ENCODE results near the gene HOXA13.
A peak's percentile ranks its signal among the peaks of the same experiment; 100 is the strongest.

DNA sequence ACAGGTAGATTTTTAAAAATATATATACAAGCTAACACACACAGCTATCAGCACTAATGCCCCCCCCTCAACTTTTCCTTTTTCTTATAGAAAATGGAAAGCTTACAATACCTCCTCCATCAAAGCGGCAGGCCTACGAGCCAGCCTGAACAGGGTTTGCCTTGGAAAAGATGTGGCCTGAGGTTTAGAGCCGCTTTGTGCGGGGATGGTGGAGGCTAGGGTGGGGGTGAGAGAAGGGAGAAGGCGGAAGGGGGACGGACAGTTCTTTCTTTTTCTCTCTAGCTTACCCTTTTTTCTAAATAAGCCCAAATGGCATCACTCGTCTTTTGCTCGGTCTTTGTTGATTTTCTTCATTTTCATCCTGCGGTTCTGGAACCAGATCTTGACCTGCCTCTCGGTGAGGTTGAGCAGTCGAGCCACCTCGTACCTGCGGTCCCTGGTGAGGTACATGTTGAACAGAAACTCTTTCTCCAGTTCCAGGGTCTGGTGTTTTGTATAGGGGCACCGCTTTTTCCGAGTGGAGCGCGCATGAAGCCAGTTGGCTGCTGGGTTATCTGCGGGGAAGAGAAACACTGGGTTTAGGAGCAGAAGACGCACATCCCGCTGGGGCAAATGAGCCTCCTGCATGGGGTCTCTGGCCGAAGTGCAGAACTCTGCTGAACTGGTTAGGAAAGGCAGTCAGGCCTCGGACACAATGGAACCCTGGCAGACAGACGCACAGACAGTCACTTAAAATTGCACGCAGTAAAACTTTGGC is 36.4 kb downstream of the HOXA13 start:
- TF ChIP-seq JUNB (IDR thresholded peaks at IDR 0.05; ENCODE audit: unreplicated experiment) (no peak), ZNF331 (CRISPR knock-in tag; IDR thresholded peaks at IDR 0.05; ENCODE audit: low read depth) (no peak), POLR2AphosphoS5 (IDR thresholded peaks at IDR 0.05; ENCODE audit: low read depth) (no peak), EZH2 (IDR thresholded peaks at IDR 0.05; ENCODE audit: low read depth, unreplicated experiment) (peak; percentile 87)
- TF ChIP-seq, protein P1, sequence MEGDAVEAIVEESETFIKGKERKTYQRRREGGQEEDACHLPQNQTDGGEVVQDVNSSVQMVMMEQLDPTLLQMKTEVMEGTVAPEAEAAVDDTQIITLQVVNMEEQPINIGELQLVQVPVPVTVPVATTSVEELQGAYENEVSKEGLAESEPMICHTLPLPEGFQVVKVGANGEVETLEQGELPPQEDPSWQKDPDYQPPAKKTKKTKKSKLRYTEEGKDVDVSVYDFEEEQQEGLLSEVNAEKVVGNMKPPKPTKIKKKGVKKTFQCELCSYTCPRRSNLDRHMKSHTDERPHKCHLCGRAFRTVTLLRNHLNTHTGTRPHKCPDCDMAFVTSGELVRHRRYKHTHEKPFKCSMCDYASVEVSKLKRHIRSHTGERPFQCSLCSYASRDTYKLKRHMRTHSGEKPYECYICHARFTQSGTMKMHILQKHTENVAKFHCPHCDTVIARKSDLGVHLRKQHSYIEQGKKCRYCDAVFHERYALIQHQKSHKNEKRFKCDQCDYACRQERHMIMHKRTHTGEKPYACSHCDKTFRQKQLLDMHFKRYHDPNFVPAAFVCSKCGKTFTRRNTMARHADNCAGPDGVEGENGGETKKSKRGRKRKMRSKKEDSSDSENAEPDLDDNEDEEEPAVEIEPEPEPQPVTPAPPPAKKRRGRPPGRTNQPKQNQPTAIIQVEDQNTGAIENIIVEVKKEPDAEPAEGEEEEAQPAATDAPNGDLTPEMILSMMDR (conservative IDR thresholded peaks at IDR 0.05; ENCODE audit: low read depth in 2 of 2) = no peak

Measured in GM23338 (cell line).